ENCODE measurements around the gene TFE3.

Gene TFE3

GRCh38 chrX:49069038-49069437, 25.9 kb upstream of the TFE3 start:
- TF ChIP-seq CTCF (IDR thresholded peaks at IDR 0.05; ENCODE audit: low read depth, low read length) = no peak
- Histone ChIP-seq H3K36me3 (no peaks in the 10 kb centered on the region; the same call in 1 of the 2 replicates), H3K9me3 (no peaks in the 10 kb centered on the region), H3K27me3 (no peaks in the 10 kb centered on the region), H3K4me1 (no peaks in the 10 kb centered on the region), H3K4me3 (ENCODE audit: low read depth, low read length) (no peak overlapping the region)
- no peak for DNase-seq

DNA sequence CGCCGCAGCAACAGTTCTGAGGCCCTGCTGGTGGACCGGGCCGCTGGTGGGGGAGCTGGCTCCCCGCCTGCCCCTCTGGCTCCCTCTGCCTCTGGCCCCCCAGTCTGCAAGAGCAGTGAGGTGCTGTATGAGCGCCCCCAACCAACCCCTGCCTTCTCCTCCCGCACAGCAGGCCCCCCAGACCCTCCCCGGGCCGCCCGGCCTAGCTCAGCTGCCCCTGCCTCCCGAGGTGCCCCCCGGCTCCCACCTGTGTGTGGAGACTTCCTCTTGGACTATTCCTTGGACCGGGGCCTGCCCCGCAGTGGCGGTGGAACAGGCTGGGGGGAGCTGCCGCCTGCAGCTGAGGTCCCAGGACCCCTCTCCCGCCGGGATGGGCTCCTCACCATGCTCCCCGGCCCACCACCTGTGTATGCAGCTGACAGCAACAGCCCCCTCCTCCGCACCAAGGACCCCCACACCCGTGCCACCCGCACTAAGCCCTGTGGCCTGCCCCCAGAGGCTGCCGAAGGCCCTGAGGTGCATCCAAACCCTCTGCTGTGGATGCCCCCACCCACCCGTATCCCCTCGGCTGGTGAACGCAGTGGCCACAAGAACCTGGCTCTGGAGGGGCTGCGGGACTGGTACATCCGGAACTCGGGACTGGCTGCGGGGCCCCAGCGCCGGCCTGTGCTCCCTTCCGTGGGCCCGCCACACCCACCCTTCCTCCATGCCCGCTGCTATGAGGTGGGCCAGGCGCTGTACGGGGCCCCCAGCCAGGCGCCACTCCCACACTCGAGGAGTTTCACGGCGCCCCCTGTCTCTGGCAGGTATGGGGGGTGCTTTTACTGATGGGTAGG, 24.3 kb upstream of the TFE3 start:
- TF ChIP-seq CTCF (IDR thresholded peaks at IDR 0.05; ENCODE audit: low read depth, low read length) = no peak
- no peaks in the 10 kb centered on the region for H3K4me1 ChIP-seq
- H3K4me3 ChIP-seq (ENCODE audit: low read depth, low read length) = no peak overlapping the region
- no peaks in the 10 kb centered on the region for H3K9me3 ChIP-seq
- no peaks in the 10 kb centered on the region for H3K27me3 ChIP-seq
- no peaks in the 10 kb centered on the region; the same call in 1 of the 2 replicates for H3K36me3 ChIP-seq
- DNase-seq = no peak

GRCh38 chrX:49066690-49067089, 23.5 kb upstream of the TFE3 start:
- Histone ChIP-seq H3K36me3 (no peaks in the 10 kb centered on the region), H3K9me3 (no peaks in the 10 kb centered on the region), H3K4me3 (ENCODE audit: low read depth, low read length) (no peak overlapping the region), H3K4me1 (no peaks in the 10 kb centered on the region), H3K27me3 (no peaks in the 10 kb centered on the region)
- no peak for DNase-seq
- no peak for TF ChIP-seq CTCF (IDR thresholded peaks at IDR 0.05; ENCODE audit: low read depth, low read length)

DNA sequence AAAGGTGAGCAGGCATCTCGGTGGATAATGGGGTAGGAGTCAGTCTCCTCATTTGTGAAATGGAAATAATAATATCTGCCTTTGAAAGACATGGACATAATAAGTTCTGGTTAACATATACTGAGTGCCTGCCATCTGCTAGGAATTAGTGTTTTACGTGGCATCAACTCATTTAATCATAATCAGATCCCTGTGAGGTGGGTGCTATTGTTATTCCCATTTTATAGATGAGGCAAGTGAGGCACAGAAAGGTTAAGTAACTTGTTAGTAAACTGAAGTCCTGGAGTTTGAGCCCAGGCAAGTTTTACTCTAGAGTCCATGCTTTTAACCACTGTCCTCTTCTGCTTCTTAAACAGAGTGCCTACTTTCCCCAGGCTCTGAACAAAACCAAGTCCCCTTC, 23.1 kb upstream of the TFE3 start:
- H3K9me3 ChIP-seq = no peaks in the 10 kb centered on the region
- no peaks in the 10 kb centered on the region for H3K27me3 ChIP-seq
- H3K4me1 ChIP-seq = no peaks in the 10 kb centered on the region
- H3K4me3 ChIP-seq (ENCODE audit: low read depth, low read length) = no peak overlapping the region
- no peak for TF ChIP-seq CTCF (IDR thresholded peaks at IDR 0.05; ENCODE audit: low read depth, low read length)
- no peak for DNase-seq
- no peaks in the 10 kb centered on the region for H3K36me3 ChIP-seq

- no peaks in the 10 kb centered on the region for H3K27me3 ChIP-seq
Measured at GRCh38 chrX:49064735-49065134, 21.6 kb upstream of the TFE3 start.

More at GRCh38 chrX:49064735-49065134, 21.6 kb upstream of the TFE3 start:
- H3K4me1 ChIP-seq = no peaks in the 10 kb centered on the region
- no peak for TF ChIP-seq CTCF (IDR thresholded peaks at IDR 0.05; ENCODE audit: low read depth, low read length)
- DNase-seq = no peak
- no peaks in the 10 kb centered on the region for H3K9me3 ChIP-seq
- no peak overlapping the region for H3K4me3 ChIP-seq (ENCODE audit: low read depth, low read length)
- no peaks in the 10 kb centered on the region for H3K36me3 ChIP-seq

Measured in BE2C (cell line).